CD4-positive, alpha-beta T cell (primary cell): Measurements from ENCODE around the gene SRRM1. TPM values are rescaled to one million over a fixed set of nuclear protein-coding genes. Genes with fewer than 3 reads are reported as not detected.

Source experiments
- ATAC-seq: fragments of 200-7000 bp; cut with Tn5 transposase; one replicate; pipeline ENCODE4 v1.10.0; 2022; ENCODE audit warnings: mild to moderate bottlenecking; ENCODE audit not compliant: poor library complexity
- CTCF ChIA-PET: fragments of 350-600 bp; sonication (Branson Sonifier 250); formaldehyde crosslinking; loops from one replicate; lab custom pipeline; 2021; ENCODE audit warnings: antibody characterized with exemption, inconsistent platforms; lab: Charles Lee
- POLR2A ChIA-PET: fragments of 350-600 bp; sonication (Branson Sonifier 250); formaldehyde crosslinking; loops from one replicate; lab custom pipeline; 2021; ENCODE audit warnings: antibody characterized with exemption, inconsistent platforms; lab: Charles Lee
- DNase-seq, 14 experiments: peaks; one replicate each; pipeline ENCODE4 v3.0.0-alpha.2; 2013 to 2020; ENCODE audit warnings: mixed read lengths in 2 of 14
- H3K27ac ChIP-seq, 2 donors: one replicate each; pipeline versions ENCODE4 v1.5.1 to v1.7.0; 2013; ENCODE audit warnings: low read length in 2 of 2, low read depth in 1 of 2, mild to moderate bottlenecking in 1 of 2
- H3K27me3 ChIP-seq, 2 experiments: 1 replicate in 1 of 2; 2 replicates in 1 of 2; pipeline versions ENCODE4 v1.6.1 to v1.7.0; 2013; ENCODE audit warnings: low read length in 2 of 2, control low read depth in 1 of 2, mild to moderate bottlenecking in 1 of 2, moderate library complexity in 1 of 2; ENCODE audit not compliant: insufficient read depth in 2 of 2, control insufficient read depth in 1 of 2
- H3K36me3 ChIP-seq: one replicate; pipeline ENCODE4 v1.6.1; 2013; ENCODE audit warnings: low read length, control low read depth; ENCODE audit not compliant: insufficient read depth
- H3K4me1 ChIP-seq: one replicate; pipeline ENCODE4 v1.6.1; 2013; ENCODE audit warnings: low read length, control low read depth; ENCODE audit not compliant: insufficient read depth
- H3K4me3 ChIP-seq: one replicate; pipeline ENCODE4 v1.5.1; 2013; ENCODE audit warnings: mild to moderate bottlenecking, low read length, moderate library complexity
- H3K9me3 ChIP-seq, 2 experiments: 1 replicate in 1 of 2; 2 replicates in 1 of 2; pipeline versions ENCODE4 v1.6.1 to v1.7.0; 2013; ENCODE audit warnings: low read length in 2 of 2, mild to moderate bottlenecking in 2 of 2, control low read depth in 1 of 2, moderate library complexity in 1 of 2; ENCODE audit not compliant: control insufficient read depth in 1 of 2, insufficient read depth in 1 of 2
- H3K27ac Mint-ChIP-seq: one replicate; pipeline ENCODE4 v1.8.0; 2020; ENCODE audit warnings: mixed read lengths
- H3K27me3 Mint-ChIP-seq: one replicate; pipeline ENCODE4 v1.8.0; 2021; ENCODE audit warnings: mixed read lengths
- H3K36me3 Mint-ChIP-seq: one replicate; pipeline ENCODE4 v1.8.0; 2021; ENCODE audit warnings: low read depth, mixed read lengths
- H3K4me1 Mint-ChIP-seq: one replicate; pipeline ENCODE4 v1.8.0; 2021; ENCODE audit warnings: low read depth, mixed read lengths
- H3K4me3 Mint-ChIP-seq: one replicate; pipeline ENCODE4 v1.8.0; 2020; ENCODE audit warnings: mild to moderate bottlenecking, mixed read lengths
- H3K9me3 Mint-ChIP-seq: one replicate; pipeline ENCODE4 v1.8.0; 2020; ENCODE audit warnings: mixed read lengths
- intact Hi-C, 2 experiments: fragments of 100-400 bp; cut with DNase I in 1 of 2; cut with micrococcal nuclease in 1 of 2; formaldehyde crosslinking; loops; one replicate each; pipeline versions ENCODE4 v1.15.1 to v1.9.0; 2023 to 2025; cut with DNase I, micrococcal nuclease
- total RNA-seq, 174 experiments: library from RNA in 2 of 174; stranded (reverse) in 2 of 174; gene quantifications; one replicate each; pipeline ENCODE4 v1.2.3 and lab custom pipeline; 2021 to 2026
- TF ChIP-seq, protein P1 (sequence below): fragments of 200-600 bp; IDR thresholded peaks from one replicate; pipeline ENCODE4 v1.8.0; 2022; ENCODE audit warnings: antibody characterized with exemption, mild to moderate bottlenecking

SRRM1 gene
- total RNA-seq, 2 experiments from 2014 or later: 338 to 360 TPM

DNA sequence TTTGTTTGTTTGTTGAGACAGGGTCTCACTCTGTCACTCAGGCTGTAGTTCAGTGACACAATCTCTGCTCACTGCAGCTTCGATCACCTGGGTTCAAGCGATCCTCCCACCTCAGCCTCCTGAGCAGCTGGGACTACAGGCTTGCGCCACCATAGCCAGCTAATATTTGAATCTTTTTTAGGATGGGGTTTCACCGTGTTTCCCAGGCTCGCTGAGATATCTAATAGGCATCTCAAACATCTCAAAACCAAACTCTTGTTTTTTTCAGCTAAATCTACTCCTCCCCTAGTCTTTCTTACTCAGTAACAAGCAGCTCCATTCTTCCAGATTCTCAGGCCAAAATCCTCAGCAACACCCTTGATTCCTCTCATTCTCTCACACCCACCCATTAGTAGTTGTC lies 22.0 kb upstream of the SRRM1 start:
- ATAC-seq: no peak
- no peaks in the 10 kb centered on the region for H3K9me3 ChIP-seq
- Mint-ChIP-seq H3K36me3 (no peaks in the 10 kb centered on the region), H3K27ac (no peak overlapping the region), H3K4me3 (no peak overlapping the region), H3K9me3 (no peaks in the 10 kb centered on the region), H3K27me3 (peaks cover 28% of the 10 kb centered on the region), H3K4me1 (no peaks in the 10 kb centered on the region)
- DNase-seq: no peak
- H3K4me3 ChIP-seq: no peak overlapping the region
- ChIA-PET POLR2A (no interaction called here), CTCF (no interaction called here)
- no peaks in the 10 kb centered on the region for H3K4me1 ChIP-seq
- TF ChIP-seq, protein P1, sequence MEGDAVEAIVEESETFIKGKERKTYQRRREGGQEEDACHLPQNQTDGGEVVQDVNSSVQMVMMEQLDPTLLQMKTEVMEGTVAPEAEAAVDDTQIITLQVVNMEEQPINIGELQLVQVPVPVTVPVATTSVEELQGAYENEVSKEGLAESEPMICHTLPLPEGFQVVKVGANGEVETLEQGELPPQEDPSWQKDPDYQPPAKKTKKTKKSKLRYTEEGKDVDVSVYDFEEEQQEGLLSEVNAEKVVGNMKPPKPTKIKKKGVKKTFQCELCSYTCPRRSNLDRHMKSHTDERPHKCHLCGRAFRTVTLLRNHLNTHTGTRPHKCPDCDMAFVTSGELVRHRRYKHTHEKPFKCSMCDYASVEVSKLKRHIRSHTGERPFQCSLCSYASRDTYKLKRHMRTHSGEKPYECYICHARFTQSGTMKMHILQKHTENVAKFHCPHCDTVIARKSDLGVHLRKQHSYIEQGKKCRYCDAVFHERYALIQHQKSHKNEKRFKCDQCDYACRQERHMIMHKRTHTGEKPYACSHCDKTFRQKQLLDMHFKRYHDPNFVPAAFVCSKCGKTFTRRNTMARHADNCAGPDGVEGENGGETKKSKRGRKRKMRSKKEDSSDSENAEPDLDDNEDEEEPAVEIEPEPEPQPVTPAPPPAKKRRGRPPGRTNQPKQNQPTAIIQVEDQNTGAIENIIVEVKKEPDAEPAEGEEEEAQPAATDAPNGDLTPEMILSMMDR: no peak
- intact Hi-C loops: no loop called here
- no peaks in the 10 kb centered on the region for H3K27me3 ChIP-seq
- H3K36me3 ChIP-seq: no peaks in the 10 kb centered on the region
- no peak overlapping the region for H3K27ac ChIP-seq

- Histone ChIP-seq H3K36me3 (no peaks in the 10 kb centered on the region), H3K4me3 (no peak overlapping the region), H3K4me1 (no peaks in the 10 kb centered on the region), H3K27ac (no peak overlapping the region), H3K9me3 (no peaks in the 10 kb centered on the region), H3K27me3 (no peaks in the 10 kb centered on the region)
- intact Hi-C loops: no loop called here
- ChIA-PET CTCF (interaction anchor here (0.9 to 1.1 kb wide), 2 partner anchors 35 to 194 kb away, joined by 3 to 4 read pairs; no protein-coding TSS in a partner anchor), POLR2A (no interaction called here)
- Mint-ChIP-seq H3K4me1 (no peaks in the 10 kb centered on the region), H3K27ac (no peak overlapping the region), H3K4me3 (no peak overlapping the region), H3K36me3 (no peaks in the 10 kb centered on the region), H3K9me3 (no peaks in the 10 kb centered on the region), H3K27me3 (peaks cover 24% of the 10 kb centered on the region)
- ATAC-seq (no peak), DNase-seq (no peak)
- TF ChIP-seq, protein P1: no peak
These were observed 20.9 kb upstream of the SRRM1 start for GRCh38 chr1:24622218-24622617.

- Histone ChIP-seq H3K4me3 (no peak overlapping the region), H3K27me3 (peaks cover 2 to 3% of the 10 kb centered on the region in 2 experiments), H3K36me3 (no peaks in the 10 kb centered on the region), H3K4me1 (no peaks in the 10 kb centered on the region), H3K9me3 (no peaks in the 10 kb centered on the region), H3K27ac (no peak overlapping the region)
- TF ChIP-seq, protein P1: no peak
- Mint-ChIP-seq H3K4me1 (peaks cover 4% of the 10 kb centered on the region), H3K4me3 (no peak overlapping the region), H3K9me3 (no peaks in the 10 kb centered on the region), H3K27me3 (peaks cover 15% of the 10 kb centered on the region), H3K27ac (no peak overlapping the region), H3K36me3 (no peaks in the 10 kb centered on the region)
- ChIA-PET CTCF (no interaction called here), POLR2A (no interaction called here)
- intact Hi-C loops: loop anchor here in 1 of 2 experiments (10.0 kb wide), 1 partner anchor 48 kb away; no protein-coding TSS in a partner anchor
- DNase-seq (no peak), ATAC-seq (no peak)
These were observed 10.3 kb upstream of the SRRM1 start for GRCh38 chr1:24632832-24633175.
